ENCODE measurements around the gene TMOD1. TPM values are rescaled to one million over a fixed set of nuclear protein-coding genes. Genes with fewer than 3 reads are reported as not detected.

TMOD1 gene
- total RNA-seq, 1 experiment from 2014 or later = not detected

DNA sequence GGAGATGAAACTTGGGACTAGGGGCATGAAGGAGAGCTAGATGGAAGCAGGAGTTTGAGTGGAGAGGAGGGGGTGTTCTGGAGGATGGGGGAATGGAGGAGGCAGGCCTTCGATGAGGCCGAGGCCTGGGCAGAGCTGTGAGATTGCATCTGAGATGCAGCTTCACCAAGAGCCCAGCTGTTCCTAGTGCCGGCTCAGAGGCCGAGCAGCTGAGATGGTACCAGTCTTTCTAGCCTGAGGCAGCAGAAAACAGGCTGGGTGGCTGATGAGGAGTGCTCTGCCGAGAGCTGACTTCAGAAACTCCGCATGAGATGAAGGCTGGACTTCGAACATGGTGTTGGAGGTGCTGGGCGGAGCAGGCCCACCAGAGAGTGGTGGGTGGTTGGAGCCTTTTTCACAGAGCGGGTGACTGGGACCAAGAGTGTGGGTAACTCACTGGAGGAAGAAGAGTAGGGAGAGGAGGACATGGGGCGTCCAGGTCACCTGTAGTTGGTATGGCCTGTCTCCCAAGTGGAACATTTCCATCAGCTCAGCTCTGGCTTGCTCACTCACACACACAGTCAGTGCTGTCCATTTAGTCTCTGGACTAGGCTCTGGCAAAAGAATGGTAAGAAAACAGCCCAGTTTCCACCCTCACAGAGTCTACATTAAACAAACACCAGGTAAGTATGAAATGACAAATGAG is 54.7 kb downstream of the TMOD1 start:
- ATAC-seq (no peak), DNase-seq (no peak)
- Histone ChIP-seq H3K36me3 (ENCODE audit: low read depth, low read length) (no peaks in the 10 kb centered on the region), H3K79me2 (ENCODE audit: low read length) (no peaks in the 10 kb centered on the region), H3K4me2 (ENCODE audit: low read length) (no peak overlapping the region), H3K27ac (ENCODE audit: low read length) (no peak overlapping the region), H3F3A (ENCODE audit: low read length, unreplicated experiment) (no peaks in the 10 kb centered on the region), H3K27me3 (ENCODE audit: low read length) (no peaks in the 10 kb centered on the region), H4K20me1 (ENCODE audit: low read length) (no peaks in the 10 kb centered on the region), H3K9me3 (ENCODE audit: low read length) (no peaks in the 10 kb centered on the region), H3K9ac (ENCODE audit: low read length) (no peak overlapping the region), H3K4me3 (ENCODE audit: low read length) (no peak overlapping the region), H3K9me2 (replicated peaks; ENCODE audit: low read length) (no peaks in the 10 kb centered on the region), H3K4me1 (ENCODE audit: insufficient read depth, low read length) (no peaks in the 10 kb centered on the region), H2AFZ (ENCODE audit: low read length) (no peak overlapping the region)
- CTCF ChIA-PET = no interaction called here
- POLR2A ChIA-PET (ENCODE audit: unreplicated experiment) = no interaction called here
- TF ChIP-seq EZH2phosphoT487 (IDR thresholded peaks at IDR 0.05; ENCODE audit: borderline replicate concordance, low read length) = no peak
- TF ChIP-seq EZH2 (IDR thresholded peaks at IDR 0.05; ENCODE audit: low read length, unreplicated experiment) = no peak
- no peak for TF ChIP-seq CTCF (conservative IDR thresholded peaks at IDR 0.05; ENCODE audit: low read depth, low read length)
- intact Hi-C loops (cut with micrococcal nuclease) = no loop called here
- no TSS peak for BruUV-seq (replicated peaks)

GRCh38 chr9:97556721-97557605 is 55.5 kb downstream of the TMOD1 start:
- Histone ChIP-seq H4K20me1 (ENCODE audit: low read length) (no peaks in the 10 kb centered on the region), H3K9ac (ENCODE audit: low read length) (no peak overlapping the region), H3K27me3 (ENCODE audit: low read length) (no peaks in the 10 kb centered on the region), H3K4me1 (ENCODE audit: insufficient read depth, low read length) (no peaks in the 10 kb centered on the region), H3K36me3 (ENCODE audit: low read depth, low read length) (no peaks in the 10 kb centered on the region), H3F3A (ENCODE audit: low read length, unreplicated experiment) (no peaks in the 10 kb centered on the region), H3K9me3 (ENCODE audit: low read length) (no peaks in the 10 kb centered on the region), H3K4me2 (ENCODE audit: low read length) (no peak overlapping the region), H3K79me2 (ENCODE audit: low read length) (no peaks in the 10 kb centered on the region), H2AFZ (ENCODE audit: low read length) (no peak overlapping the region), H3K9me2 (replicated peaks; ENCODE audit: low read length) (no peaks in the 10 kb centered on the region), H3K4me3 (ENCODE audit: low read length) (no peak overlapping the region), H3K27ac (ENCODE audit: low read length) (no peak overlapping the region)
- ATAC-seq = no peak
- BruUV-seq (replicated peaks) = no TSS peak
- ChIA-PET CTCF (no interaction called here), POLR2A (ENCODE audit: unreplicated experiment) (no interaction called here)
- no peak for DNase-seq
- intact Hi-C loops (cut with micrococcal nuclease) = no loop called here
- TF ChIP-seq EZH2phosphoT487 (IDR thresholded peaks at IDR 0.05; ENCODE audit: borderline replicate concordance, low read length) (no peak), EZH2 (IDR thresholded peaks at IDR 0.05; ENCODE audit: low read length, unreplicated experiment) (no peak), CTCF (conservative IDR thresholded peaks at IDR 0.05; ENCODE audit: low read depth, low read length) (no peak)
